ENCODE data around the gene PLD2. TPM values are rescaled to one million over a fixed set of nuclear protein-coding genes. Genes with fewer than 3 reads are reported as not detected.
A peak's percentile ranks its signal among the peaks of the same experiment; 100 is the strongest.

PLD2 gene
- total RNA-seq, 1 experiment from 2014 or later, result 31.7 TPM

GRCh38 chr17:4788159-4788806 is 18.7 kb upstream of the PLD2 start:
- intact Hi-C loops (cut with micrococcal nuclease), result no loop called here
- no TSS peak for BruUV-seq (replicated peaks)
- DNase-seq (ENCODE audit: unreplicated experiment), result no peak
- no peaks in the 10 kb centered on the region for H3K36me3 Mint-ChIP-seq (ENCODE audit: insufficient read depth, unreplicated experiment)
- no peak overlapping the region for H3K27ac Mint-ChIP-seq (ENCODE audit: low read depth, unreplicated experiment)
- H3K4me3 Mint-ChIP-seq (ENCODE audit: unreplicated experiment), result peak overlapping the region; percentile 75
- ChIA-PET CTCF (interaction anchor here (0.6 to 6.0 kb wide), 14 partner anchors 9 to 221 kb away, joined by 3 to 88 read pairs (median 4); partner anchors contain the start of gene MED11), POLR2A (interaction anchor here (0.6 to 4.0 kb wide), 9 partner anchors 19 to 146 kb away, joined by 3 to 51 read pairs (median 5); partner anchors contain the start of genes ARRB2, CHRNE, MINK1 and PLD2)
- H3K27me3 Mint-ChIP-seq (ENCODE audit: insufficient read depth, unreplicated experiment), result peaks cover 9% of the 10 kb centered on the region
- H3K9me3 Mint-ChIP-seq (ENCODE audit: unreplicated experiment), result no peaks in the 10 kb centered on the region
- TF ChIP-seq CTCF (IDR thresholded peaks at IDR 0.05; ENCODE audit: unreplicated experiment), result no peak
- peaks cover 18% of the 10 kb centered on the region for H3K4me1 Mint-ChIP-seq (ENCODE audit: insufficient read depth, unreplicated experiment)

GRCh38 chr17:4788807-4789700 is 17.9 kb upstream of the PLD2 start, which contains the start of gene GLTPD2:
GLTPD2 (plus strand) TSS chr17:4788964; CDS start chr17:4789012, 48 bp downstream.
- peaks cover 18% of the 10 kb centered on the region for H3K4me1 Mint-ChIP-seq (ENCODE audit: insufficient read depth, unreplicated experiment)
- no peaks in the 10 kb centered on the region for H3K36me3 Mint-ChIP-seq (ENCODE audit: insufficient read depth, unreplicated experiment)
- no TSS peak for BruUV-seq (replicated peaks)
- ChIA-PET CTCF (interaction anchor here (0.6 to 6.0 kb wide), 31 partner anchors 10 to 222 kb away, joined by 3 to 88 read pairs (median 5); partner anchors contain the start of genes CHRNE, MED11, PLD2 and RNF167), POLR2A (interaction anchor here (0.6 to 4.0 kb wide), 34 partner anchors 10 to 182 kb away, joined by 3 to 51 read pairs (median 6); partner anchors contain the start of genes ARRB2, CHRNE, MED11 and MINK1)
- H3K4me3 Mint-ChIP-seq (ENCODE audit: unreplicated experiment), result peak within 1 kb of the TSS; percentile 75
- H3K27ac Mint-ChIP-seq (ENCODE audit: low read depth, unreplicated experiment), result peak within 1 kb of the TSS; percentile 93
- no peak for DNase-seq (ENCODE audit: unreplicated experiment)
- TF ChIP-seq CTCF (IDR thresholded peaks at IDR 0.05; ENCODE audit: unreplicated experiment), result no peak
- peaks cover 1% of the 10 kb centered on the region for H3K27me3 Mint-ChIP-seq (ENCODE audit: insufficient read depth, unreplicated experiment)
- intact Hi-C loops (cut with micrococcal nuclease), result no loop called here
- H3K9me3 Mint-ChIP-seq (ENCODE audit: unreplicated experiment), result no peaks in the 10 kb centered on the region

GRCh38 chr17:4789701-4789950 is 17.3 kb upstream of the PLD2 start:
- peak overlapping the region; percentile 75 for H3K4me3 Mint-ChIP-seq (ENCODE audit: unreplicated experiment)
- no TSS peak for BruUV-seq (replicated peaks)
- H3K4me1 Mint-ChIP-seq (ENCODE audit: insufficient read depth, unreplicated experiment), result peaks cover 18% of the 10 kb centered on the region
- H3K9me3 Mint-ChIP-seq (ENCODE audit: unreplicated experiment), result no peaks in the 10 kb centered on the region
- no peak for DNase-seq (ENCODE audit: unreplicated experiment)
- ChIA-PET CTCF (interaction anchor here (0.6 to 6.0 kb wide), 25 partner anchors 10 to 179 kb away, joined by 3 to 88 read pairs (median 5); partner anchors contain the start of genes CHRNE, MED11, PLD2 and RNF167), POLR2A (interaction anchor here (0.6 to 4.0 kb wide), 35 partner anchors 10 to 182 kb away, joined by 3 to 51 read pairs (median 5); partner anchors contain the start of genes ARRB2, CHRNE, MED11 and MINK1)
- no peak for TF ChIP-seq CTCF (IDR thresholded peaks at IDR 0.05; ENCODE audit: unreplicated experiment)
- H3K36me3 Mint-ChIP-seq (ENCODE audit: insufficient read depth, unreplicated experiment), result no peaks in the 10 kb centered on the region
- H3K27ac Mint-ChIP-seq (ENCODE audit: low read depth, unreplicated experiment), result peak overlapping the region; percentile 93
- intact Hi-C loops (cut with micrococcal nuclease), result no loop called here
- H3K27me3 Mint-ChIP-seq (ENCODE audit: insufficient read depth, unreplicated experiment), result no peaks in the 10 kb centered on the region
